HG03442 (cell line): ENCODE measurements around the gene TRANK1.

Experiments
- ATAC-seq: cut with Tn5 transposase; IDR thresholded peaks from one replicate; pipeline ENCODE4 v1.9.1; 2021; ENCODE audit warnings: mild to moderate bottlenecking, moderate library complexity; ENCODE audit not compliant: unreplicated experiment

TRANK1 gene

DNA sequence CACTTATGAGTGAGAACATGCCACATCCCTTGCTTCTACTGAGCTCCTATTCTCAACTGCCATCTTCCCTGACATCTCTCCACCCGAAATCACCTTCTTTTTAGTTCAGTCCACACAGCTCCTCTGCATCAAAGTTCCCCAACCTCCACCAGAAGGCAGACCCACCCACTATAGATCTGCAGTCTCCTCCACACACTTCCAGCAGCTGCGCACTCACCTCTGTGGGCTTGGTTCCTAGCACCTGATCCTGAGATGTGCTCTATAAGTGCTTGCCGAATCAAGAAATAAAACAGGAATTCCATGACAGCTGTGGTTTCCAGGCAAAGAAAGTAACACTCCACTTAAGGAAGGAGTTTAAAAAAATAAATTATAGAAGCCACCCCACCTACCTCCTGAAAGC, 85.4 kb downstream of the TRANK1 start:
- no peak for ATAC-seq

DNA sequence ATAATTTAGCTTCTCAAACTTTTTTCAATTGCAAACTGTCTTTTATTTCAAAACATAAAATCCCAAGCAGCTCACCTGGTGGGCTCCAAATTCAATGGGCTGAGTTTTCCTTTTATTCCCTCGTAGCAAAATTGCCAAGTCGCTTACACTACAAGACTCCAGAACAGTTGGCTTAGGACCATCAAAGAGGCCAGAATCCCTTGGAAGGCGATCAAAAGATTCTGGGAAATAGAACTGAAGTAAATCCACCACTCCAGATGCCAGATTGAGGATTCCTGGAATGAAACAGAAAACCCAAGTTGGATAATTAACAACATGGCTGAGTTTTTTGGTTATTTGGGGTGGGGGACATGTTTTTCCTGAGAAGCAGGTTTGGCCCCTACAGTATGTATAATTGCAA, 92.8 kb downstream of the TRANK1 start:
- ATAC-seq = no peak

DNA sequence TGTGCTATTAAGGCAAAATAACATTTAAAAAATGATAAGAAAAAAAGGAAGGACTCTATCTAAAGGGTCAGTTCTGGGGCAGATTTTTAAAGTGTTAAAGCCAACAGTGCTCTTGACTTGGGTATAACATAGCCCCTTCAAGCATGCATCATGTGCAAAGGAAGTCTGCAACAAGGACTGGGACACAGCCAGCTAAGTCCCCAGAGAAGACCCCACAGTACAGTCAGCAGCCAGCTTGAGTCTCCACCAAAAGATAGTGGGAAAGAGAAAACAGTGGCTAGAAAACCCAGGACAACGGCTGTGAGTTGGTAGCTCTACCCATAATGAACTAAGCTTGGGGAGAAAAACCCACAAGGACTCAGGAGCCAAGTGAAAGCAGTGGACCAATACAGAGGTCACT, 94.1 kb downstream of the TRANK1 start:
- no peak for ATAC-seq

DNA sequence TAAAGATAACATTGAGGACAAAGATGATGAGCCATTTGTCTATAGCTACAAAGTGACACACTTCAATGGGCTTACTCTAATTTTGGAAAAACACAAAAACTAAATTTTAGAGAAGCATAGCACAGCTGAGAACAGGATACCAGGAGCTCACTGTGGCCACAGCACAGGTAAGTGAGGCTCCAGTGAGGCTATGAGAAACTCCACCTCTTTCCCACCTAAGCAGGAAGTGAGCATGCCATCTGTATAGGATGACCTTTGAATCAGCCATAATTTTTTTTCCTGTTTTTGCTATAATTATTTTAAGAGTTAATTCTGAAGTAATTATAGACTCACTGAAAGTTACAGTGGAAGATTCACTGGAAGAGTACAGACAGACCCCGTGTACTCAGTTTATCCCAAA, 98.4 kb downstream of the TRANK1 start:
- ATAC-seq = no peak

DNA sequence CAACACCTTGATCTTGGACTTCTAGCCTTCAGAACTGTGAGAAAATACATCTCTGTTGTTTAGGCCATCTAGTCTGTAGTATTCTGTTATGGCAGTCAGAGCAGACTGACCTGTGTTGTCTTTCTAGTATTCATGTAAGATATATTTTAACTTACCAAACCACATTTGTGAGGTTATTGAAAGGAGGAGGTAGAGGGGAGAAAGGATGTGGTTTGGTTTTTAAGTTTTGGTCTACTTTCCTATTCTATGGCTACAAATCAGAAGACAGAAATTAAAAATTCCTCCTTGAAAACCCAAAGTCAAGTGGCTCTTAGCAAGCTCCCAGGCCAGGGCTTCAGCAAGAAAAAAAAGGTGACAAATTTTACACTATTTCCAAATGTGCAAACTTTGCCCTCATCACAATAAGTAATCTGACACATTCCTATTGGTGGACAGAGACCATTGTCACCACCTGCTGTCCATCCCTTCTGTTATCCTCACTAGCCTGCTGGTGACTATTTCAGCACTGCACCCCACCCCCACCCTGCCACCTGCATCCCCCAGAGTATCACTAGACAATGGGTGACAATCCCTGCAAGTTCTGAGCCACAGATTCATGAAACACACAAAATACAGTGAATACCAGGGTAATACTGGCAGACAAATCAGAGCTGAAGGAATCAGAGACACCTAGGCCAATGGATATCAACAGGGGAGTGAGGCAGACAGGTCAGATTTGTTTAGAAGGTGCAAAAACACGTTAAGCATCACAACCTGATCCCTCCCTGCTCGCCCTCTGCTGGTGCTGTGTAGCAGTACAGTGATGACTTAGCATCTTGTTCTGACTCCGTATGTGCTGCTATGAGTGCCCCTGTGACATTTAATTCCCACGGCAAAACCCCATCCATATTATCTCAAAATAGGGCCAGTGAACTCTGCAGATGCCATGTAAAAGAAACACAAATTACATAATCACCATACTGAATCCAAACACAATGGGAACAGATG, 101.5 kb downstream of the TRANK1 start:
- ATAC-seq = peak; percentile 73

DNA sequence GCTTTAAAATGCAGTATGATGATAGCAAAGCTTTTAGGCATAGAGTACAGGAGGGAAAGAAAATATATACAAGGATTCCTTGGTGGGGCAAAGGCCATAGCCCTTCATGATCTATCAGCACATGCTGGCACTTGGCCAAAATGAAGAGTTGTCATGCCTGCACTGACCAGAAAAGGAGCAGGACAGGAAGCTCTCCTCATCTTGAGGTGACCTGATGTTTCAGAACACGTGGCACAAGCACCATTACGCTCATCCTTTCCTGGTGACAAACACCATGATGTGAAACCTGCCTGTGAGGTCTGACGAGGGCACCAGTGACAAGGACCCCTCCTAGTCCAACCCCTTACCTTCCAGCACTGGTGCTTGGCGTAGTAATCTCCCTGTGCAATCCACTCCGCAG, 102.6 kb downstream of the TRANK1 start:
- no peak for ATAC-seq

DNA sequence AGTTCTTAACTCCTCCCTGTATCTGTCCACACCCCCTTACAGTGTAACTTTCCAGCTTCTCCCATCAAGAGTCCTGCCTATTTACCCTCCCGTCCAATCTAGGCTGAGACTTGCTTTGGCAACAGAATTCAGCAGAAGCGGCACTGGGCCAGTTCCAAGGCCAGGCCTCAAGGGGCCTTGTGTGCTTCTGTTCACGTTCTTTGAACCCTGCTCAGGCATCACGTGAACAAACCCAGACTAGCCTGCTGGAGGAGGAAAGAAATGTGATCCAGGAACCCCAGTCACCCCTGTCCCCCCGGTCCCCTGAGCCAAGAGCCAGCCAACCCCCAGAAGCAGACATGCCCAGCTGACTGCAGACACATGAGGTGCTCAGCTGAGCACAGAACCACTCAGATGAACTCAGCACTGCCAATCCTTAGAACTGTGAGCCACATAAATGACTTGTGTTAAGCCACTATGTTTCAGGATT, 104.4 kb downstream of the TRANK1 start:
- no peak for ATAC-seq

DNA sequence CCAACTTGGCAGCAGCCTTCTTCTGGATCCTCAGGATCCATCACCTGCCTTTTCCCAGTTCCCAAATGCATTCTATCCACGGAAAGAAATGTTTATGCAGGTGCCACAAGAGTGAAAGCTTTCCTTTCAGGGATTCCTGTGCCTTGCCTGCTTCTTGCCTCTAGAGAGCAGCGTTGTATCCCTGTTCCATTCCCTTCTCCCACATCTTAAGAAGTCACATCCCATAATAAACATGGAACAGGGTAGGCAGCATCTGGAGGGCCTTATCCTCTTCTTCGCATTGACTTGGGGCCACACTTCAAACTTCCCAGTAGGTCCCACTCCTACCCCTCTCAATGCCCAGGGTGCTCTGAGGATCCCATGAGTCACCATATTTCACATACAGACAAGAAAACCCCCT, 107.8 kb downstream of the TRANK1 start:
- no peak for ATAC-seq

DNA sequence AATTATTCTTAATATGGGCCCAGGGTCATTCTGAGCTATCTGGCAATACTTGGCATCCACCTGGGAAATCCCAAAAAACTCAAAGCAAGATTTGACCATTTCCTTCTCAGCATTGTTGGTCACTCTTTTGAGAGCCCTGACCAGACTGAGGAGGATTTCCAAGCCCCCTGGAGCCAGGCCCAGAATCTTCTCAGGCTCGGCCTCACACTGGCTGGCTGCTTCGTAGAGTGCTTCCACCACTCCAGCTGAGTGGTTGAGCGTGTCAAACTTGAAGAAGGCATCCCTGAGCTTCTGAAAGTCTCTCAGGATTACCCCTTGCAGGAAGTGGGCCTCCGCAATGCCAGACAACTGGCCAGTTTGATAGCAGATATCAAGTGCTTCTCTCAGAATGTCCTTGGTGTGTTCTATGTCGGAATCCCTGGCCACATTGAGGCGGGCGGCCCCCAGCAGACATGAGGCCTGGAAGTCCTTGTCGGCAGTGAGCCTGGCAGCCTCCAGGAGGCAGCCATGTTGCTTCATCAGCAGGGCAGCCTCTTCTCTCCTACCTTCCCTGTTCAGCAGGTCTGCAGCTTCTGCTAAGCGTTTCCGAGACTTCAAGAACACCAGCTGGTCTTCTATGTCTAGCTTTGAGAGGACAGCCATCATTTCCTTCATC, 111.6 kb downstream of the TRANK1 start:
- no peak for ATAC-seq

DNA sequence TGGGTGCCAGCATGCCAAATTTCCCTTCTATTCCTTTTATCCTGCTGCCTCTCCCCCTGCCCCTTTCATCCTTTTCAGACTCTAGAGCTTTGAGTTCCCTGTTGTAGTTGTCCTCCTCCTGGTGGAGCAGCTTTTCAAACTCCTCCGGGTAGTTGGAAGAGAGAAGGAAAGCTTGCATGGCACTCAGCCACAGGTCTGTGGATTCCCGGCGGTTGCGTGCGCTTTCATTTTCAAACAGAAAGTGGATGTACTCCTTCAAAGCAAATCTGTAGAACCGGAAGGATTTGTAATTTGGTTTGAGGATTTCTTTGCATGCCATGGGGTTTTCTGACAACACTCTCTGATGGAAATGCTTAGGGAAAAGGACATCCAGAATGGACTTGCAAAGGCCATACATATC, 112.4 kb downstream of the TRANK1 start:
- ATAC-seq = no peak

DNA sequence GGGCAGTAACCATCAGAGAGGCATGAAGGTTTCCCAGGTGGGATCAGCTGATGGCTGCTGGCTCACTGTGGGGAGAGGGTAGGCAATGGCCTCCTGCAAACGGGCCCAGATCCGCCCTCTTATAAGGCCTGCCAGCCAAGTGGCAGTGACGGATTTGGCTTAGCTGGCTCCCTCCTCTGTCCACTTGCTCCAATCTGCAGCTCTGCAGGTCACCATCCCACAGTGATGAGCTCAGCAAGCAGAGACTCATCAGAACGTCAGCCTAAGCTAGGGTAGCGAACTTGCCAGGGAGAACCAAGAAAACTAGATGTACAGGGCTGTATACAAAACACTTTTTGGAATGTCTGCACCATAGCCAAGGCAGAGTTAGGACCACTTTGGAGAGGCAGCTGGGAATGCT, 117.7 kb downstream of the TRANK1 start:
- no peak for ATAC-seq

DNA sequence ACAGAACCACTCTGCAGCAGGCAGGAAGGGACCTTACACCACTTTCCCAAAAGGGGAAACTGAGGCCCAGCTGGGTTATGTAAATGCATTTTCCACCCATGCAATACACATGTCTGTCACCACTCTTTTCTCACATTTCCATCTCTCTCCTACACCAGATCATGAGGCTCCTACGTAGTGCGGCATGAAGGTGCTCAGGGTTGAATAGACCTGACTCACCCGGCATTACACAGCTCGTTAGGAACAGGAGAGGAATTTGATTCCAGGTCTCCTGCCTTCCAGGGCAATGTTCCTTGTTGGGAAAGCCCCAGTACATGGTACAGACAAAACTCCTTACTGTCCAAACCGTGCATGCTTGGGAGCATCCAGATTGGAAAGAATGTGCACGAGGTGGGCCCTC, 118.6 kb downstream of the TRANK1 start:
- no peak for ATAC-seq

DNA sequence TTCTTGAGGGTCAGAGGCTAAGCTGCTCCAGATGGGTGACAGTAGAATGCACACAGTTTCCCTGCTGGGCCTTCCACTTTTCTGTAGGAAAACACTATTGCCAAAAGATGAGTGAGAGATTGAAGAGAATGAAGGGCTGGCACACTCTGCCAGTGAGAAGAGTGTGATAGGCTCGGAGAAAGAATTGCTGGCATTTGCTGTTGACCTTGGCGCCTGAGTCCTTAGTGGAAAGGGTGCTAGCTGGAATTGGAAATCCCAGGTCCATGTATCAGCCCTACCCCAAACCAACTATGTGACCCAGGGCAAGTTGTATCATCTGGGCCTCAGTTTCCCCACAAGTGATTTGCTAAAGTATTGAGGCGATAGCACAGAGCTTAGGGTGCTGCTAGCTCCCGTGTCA, 120.4 kb downstream of the TRANK1 start:
- ATAC-seq = no peak

DNA sequence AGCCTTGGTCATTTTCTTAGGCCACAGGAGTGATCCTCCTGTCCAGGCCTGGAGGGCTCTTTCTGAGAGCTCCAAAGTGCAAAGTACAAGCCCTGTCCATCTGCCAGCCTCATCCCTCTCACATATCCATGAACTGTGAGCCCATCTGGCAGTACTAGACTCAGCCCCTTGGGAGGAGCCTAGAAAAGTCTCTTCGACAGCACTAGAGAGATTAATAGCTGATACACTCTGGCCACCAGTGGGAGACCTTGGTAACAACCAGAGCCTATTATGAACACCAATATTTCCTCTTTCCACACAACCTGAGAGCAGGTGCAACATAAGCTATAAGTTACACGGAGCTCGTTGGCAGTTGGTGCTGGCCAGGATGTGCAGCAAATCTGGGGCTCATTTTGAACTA, 121.0 kb downstream of the TRANK1 start:
- no peak for ATAC-seq

DNA sequence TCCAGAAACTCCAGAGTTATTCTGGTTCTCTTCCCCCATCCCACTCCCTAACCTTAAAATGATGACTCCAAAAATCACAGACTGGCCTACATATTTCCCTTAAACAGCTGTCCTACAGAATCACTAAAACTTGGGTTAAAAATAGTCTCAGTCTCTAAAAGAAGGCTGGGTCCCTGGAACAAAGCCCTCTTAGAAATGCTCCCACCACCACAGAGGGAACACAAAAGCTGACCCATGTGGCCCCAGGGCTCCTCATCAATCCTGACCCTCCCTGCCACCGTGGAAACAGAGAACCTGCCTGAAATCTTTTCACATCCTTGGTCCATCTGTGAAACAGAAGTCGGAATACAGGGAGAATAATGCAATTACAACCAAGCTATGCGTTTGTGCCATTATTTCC, 124.8 kb downstream of the TRANK1 start:
- no peak for ATAC-seq

DNA sequence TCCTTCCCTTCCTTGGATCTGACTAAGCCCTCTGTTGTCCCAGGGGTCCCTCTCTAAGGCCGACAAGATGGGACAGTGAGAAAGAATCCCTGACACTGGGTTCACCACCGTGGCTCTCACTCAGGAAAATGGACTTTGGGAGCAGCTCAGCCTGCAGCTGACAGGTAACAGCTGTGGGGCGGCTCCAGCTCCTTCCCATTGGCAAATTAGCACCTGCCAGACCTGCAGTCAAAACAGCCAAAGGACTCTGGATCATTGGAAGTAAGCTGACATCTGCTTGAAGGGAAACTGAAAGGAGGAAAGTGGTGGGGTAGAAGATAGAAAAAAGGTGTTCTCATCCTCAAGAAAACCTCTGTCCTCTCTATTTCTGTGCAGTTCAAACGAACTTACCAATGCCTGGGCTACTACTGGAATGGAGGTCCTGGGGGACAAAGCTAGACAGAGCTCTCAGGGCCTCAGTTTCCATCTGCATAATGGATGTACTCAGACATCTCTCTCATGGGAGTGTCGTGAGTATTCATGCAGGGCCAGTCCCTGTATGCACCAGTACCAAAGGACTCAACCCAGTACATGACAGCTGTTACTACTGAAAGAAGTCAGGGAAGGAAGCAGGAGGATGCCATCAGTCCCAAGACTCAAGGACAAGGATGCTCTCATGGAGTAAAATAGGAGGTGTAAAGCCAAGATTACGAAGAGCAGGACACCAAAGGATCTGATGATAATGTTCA, 126.9 kb downstream of the TRANK1 start:
- ATAC-seq = no peak

DNA sequence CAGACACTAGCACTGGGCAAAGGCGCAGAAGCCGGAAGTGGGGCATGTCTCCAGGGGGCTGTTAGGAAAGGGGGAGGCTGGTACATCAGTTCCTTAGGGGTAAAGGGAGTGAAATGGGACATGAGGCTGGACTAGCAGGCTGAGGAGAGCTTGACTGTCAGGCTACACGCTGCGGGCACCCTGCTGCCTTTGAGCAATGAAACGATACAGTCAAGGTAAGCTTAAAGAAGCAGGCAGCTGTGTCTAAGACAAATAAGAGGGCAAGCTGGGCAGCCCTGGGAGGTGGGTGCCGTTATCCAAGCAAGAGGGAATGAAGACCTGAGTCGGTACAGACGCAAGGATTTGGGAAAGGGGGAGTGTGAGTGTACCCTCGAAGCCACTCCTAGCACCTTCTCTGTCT, 129.5 kb downstream of the TRANK1 start:
- no peak for ATAC-seq

DNA sequence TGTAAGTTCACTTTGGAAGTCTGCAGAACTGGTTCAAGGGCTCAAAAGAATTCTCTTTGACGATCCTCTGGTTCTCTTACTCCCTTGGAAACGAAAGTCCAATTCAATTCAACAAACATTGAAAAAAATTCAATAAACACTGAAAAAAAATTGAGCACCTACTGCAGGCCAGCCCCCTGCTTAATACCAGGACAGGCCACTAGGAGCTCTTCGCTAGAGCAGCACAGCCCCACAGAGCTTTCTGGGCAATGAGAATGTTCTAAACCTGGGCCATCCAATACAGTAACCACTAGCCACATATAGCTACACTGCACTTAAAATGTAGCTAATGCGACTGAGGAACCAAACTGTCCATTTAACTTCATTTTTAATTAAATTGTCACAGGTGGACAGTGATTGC, 130.1 kb downstream of the TRANK1 start:
- no peak for ATAC-seq

DNA sequence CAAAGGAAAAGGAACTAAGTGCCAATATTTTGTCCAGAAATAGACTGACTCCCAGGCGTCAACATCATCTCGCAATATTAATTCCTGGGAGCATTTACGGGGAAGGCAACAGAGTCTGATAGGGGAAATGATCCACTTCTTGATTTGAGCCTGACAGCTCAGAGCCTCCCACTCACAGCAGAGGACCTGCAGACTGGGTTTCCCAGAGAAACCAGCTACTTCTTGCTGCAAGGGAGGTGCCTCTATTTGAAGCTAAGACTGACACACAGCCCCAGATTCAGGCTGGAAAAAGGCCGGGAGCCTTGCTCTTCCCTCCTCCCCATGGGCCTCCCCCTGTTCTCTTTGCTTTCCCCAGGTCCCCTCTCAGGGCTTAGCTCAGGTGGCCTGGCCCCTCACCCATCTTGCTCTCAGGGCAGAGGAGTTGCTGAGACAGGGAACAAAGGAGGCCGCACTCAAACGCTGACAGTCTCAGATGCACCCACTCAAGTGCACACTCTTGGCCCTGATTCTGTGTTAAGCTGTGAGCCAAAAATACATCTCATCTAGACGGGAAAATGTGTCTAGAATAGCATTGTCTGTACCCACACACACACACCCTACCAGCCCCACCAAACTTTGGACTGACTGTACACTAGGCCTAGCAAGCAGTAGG, 130.7 kb downstream of the TRANK1 start:
- ATAC-seq = no peak

DNA sequence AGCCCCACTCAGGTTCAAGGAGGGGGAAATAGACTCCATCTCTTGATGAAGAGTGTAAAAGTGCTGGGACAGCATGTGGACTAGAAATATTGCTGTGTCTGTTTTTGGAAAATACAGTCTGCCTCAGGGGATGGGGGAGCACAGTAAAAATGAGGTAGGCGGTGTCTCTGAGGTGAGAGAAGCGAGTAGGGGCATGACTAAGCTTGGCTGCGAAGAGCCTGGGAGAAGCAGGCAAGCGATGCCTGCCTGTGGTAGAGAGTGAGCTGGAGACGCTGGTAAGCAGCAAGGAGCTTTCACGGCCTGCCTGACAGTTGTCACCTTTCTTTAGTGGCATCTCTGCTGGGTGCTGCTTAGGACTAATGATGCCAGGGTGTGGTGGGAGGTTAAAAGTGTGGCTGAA, 131.5 kb downstream of the TRANK1 start:
- no peak for ATAC-seq

DNA sequence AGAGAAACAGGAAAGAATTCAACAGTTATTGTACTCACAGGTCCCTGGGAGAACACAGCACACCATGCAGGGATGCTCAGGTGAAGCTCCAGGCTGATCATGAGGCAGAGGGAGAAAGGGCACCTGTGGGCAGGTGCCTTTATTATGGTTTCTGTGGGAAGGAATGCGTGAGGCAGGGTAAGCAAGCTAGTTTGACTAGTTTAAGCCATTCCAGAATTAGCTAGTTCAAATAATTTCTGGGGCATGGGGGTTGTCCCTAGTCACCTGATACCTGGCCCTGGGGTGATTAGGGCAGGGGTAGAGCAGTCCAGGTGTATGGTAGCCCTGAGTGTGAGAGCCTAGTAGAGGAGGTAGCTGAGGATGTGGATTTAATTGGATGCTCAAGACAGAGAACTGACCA, 132.6 kb downstream of the TRANK1 start:
- ATAC-seq = no peak
